ENCODE measurements around the gene RUSC2. TPM values are rescaled to one million over a fixed set of nuclear protein-coding genes. Genes with fewer than 3 reads are reported as not detected.
"Not testable (repeated sequence)": the region's sequence is repeated elsewhere in the genome, so short reads cannot be mapped to it uniquely, and the experiment has no call there.

Gene RUSC2
- total RNA-seq, 2 experiments from 2014 or later: not detected

GRCh38 chr9:35526087-35526801 lies 36.3 kb downstream of the RUSC2 start:
- TF ChIP-seq, protein P1, sequence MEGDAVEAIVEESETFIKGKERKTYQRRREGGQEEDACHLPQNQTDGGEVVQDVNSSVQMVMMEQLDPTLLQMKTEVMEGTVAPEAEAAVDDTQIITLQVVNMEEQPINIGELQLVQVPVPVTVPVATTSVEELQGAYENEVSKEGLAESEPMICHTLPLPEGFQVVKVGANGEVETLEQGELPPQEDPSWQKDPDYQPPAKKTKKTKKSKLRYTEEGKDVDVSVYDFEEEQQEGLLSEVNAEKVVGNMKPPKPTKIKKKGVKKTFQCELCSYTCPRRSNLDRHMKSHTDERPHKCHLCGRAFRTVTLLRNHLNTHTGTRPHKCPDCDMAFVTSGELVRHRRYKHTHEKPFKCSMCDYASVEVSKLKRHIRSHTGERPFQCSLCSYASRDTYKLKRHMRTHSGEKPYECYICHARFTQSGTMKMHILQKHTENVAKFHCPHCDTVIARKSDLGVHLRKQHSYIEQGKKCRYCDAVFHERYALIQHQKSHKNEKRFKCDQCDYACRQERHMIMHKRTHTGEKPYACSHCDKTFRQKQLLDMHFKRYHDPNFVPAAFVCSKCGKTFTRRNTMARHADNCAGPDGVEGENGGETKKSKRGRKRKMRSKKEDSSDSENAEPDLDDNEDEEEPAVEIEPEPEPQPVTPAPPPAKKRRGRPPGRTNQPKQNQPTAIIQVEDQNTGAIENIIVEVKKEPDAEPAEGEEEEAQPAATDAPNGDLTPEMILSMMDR (conservative IDR thresholded peaks at IDR 0.05; ENCODE audit: low read length): no peak
- TF ChIP-seq EZH2phosphoT487 (IDR thresholded peaks at IDR 0.05; ENCODE audit: borderline replicate concordance, low read depth, low read length): no peak
- Histone ChIP-seq H3K36me3 (ENCODE audit: insufficient read depth, low read length) (no peaks in the 10 kb centered on the region), H3K4me1 (ENCODE audit: insufficient read depth, low read length, poor library complexity, severe bottlenecking) (no peaks in the 10 kb centered on the region), H3K27ac (ENCODE audit: low read depth, low read length, poor library complexity, severe bottlenecking) (no peak overlapping the region), H3K9me2 (ENCODE audit: insufficient read depth, low read length) (no peaks in the 10 kb centered on the region), H2AFZ (ENCODE audit: low read length) (no peak overlapping the region), H3K4me2 (ENCODE audit: low read length) (no peak overlapping the region), H3K79me2 (ENCODE audit: insufficient read depth, low read depth, low read length) (no peaks in the 10 kb centered on the region), H3K4me3 (ENCODE audit: low read depth, low read length, poor library complexity, severe bottlenecking) (no peak overlapping the region), H4K20me1 (ENCODE audit: insufficient read depth, low read length) (no peaks in the 10 kb centered on the region), H3K9me3 (ENCODE audit: low read length) (no peaks in the 10 kb centered on the region)
- DNase-seq (ENCODE audit: low spot score): no peak
- BruUV-seq (replicated peaks): no TSS peak
- POLR2A ChIA-PET: interaction anchor here (0.6 kb wide), 1 partner anchor 477 kb away, joined by 3 read pairs; no protein-coding TSS in a partner anchor
- intact Hi-C loops (cut with micrococcal nuclease; ENCODE audit: unreplicated experiment): no loop called here
- CTCF ChIA-PET (ENCODE audit: unreplicated experiment): no interaction called here

GRCh38 chr9:35529161-35529823 lies 39.4 kb downstream of the RUSC2 start:
- no peak for DNase-seq (ENCODE audit: low spot score)
- Histone ChIP-seq H4K20me1 (ENCODE audit: insufficient read depth, low read length) (no peaks in the 10 kb centered on the region), H3K4me1 (ENCODE audit: insufficient read depth, low read length, poor library complexity, severe bottlenecking) (no peaks in the 10 kb centered on the region), H3K79me2 (ENCODE audit: insufficient read depth, low read depth, low read length) (no peaks in the 10 kb centered on the region), H2AFZ (ENCODE audit: low read length) (no peak overlapping the region), H3K9me3 (ENCODE audit: low read length) (no peaks in the 10 kb centered on the region), H3K4me2 (ENCODE audit: low read length) (no peak overlapping the region), H3K4me3 (ENCODE audit: low read depth, low read length, poor library complexity, severe bottlenecking) (no peak overlapping the region), H3K27ac (ENCODE audit: low read depth, low read length, poor library complexity, severe bottlenecking) (no peak overlapping the region), H3K9me2 (ENCODE audit: insufficient read depth, low read length) (no peaks in the 10 kb centered on the region), H3K36me3 (ENCODE audit: insufficient read depth, low read length) (no peaks in the 10 kb centered on the region)
- CTCF ChIA-PET (ENCODE audit: unreplicated experiment): no interaction called here
- intact Hi-C loops (cut with micrococcal nuclease; ENCODE audit: unreplicated experiment): no loop called here
- BruUV-seq (replicated peaks): no TSS peak
- POLR2A ChIA-PET: interaction anchor here (0.6 to 1.0 kb wide), 3 partner anchors 51 to 383 kb away, joined by 3 to 6 read pairs (median 3); no protein-coding TSS in a partner anchor
- TF ChIP-seq EZH2phosphoT487 (IDR thresholded peaks at IDR 0.05; ENCODE audit: borderline replicate concordance, low read depth, low read length): no peak
- TF ChIP-seq, protein P1 (conservative IDR thresholded peaks at IDR 0.05; ENCODE audit: low read length): no peak

GRCh38 chr9:35533398-35533797 lies 43.5 kb downstream of the RUSC2 start:
- ChIA-PET CTCF (ENCODE audit: unreplicated experiment) (no interaction called here), POLR2A (no interaction called here)
- H3K27ac ChIP-seq (ENCODE audit: low read depth, low read length, poor library complexity, severe bottlenecking): no peak overlapping the region

DNA sequence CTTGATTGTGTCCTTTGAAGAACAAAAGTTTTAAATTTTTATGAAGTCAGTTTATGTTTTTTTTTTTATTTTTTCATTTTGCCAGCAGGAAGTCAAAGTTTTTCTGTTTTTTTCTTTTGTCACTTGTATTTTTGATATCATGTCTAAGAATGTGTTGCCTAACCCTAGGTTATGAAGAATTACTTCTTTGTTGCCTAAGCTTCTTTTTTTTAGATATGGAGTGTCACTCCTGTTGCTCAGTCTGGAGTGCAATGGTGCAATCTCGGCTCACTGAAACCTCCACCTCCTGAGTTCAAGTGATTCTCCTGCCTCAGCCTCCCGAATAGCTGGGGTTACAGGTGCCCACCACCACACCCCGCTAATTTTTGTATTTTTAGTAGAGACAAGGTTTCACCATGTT lies 45.0 kb downstream of the RUSC2 start:
- H2AFZ ChIP-seq (ENCODE audit: low read length); H3K9me2 ChIP-seq (ENCODE audit: insufficient read depth, low read length); intact Hi-C loops (cut with micrococcal nuclease; ENCODE audit: unreplicated experiment); H3K36me3 ChIP-seq (ENCODE audit: insufficient read depth, low read length); H3K27ac ChIP-seq (ENCODE audit: low read depth, low read length, poor library complexity, severe bottlenecking); BruUV-seq (replicated peaks); H3K9me3 ChIP-seq (ENCODE audit: low read length); H3K4me1 ChIP-seq (ENCODE audit: insufficient read depth, low read length, poor library complexity, severe bottlenecking); H3K4me2 ChIP-seq (ENCODE audit: low read length); H4K20me1 ChIP-seq (ENCODE audit: insufficient read depth, low read length); H3K79me2 ChIP-seq (ENCODE audit: insufficient read depth, low read depth, low read length); CTCF ChIA-PET (ENCODE audit: unreplicated experiment); DNase-seq (ENCODE audit: low spot score); H3K4me3 ChIP-seq (ENCODE audit: low read depth, low read length, poor library complexity, severe bottlenecking): not testable (repeated sequence)
- POLR2A ChIA-PET: interaction anchor here (0.6 kb wide), 1 partner anchor 562 kb away, joined by 3 read pairs; no protein-coding TSS in a partner anchor

More at GRCh38 chr9:35533398-35533797, 43.5 kb downstream of the RUSC2 start:
- no peaks in the 10 kb centered on the region for H3K4me1 ChIP-seq (ENCODE audit: insufficient read depth, low read length, poor library complexity, severe bottlenecking)
- no peak overlapping the region for H2AFZ ChIP-seq (ENCODE audit: low read length)
- intact Hi-C loops (cut with micrococcal nuclease; ENCODE audit: unreplicated experiment): no loop called here
- no peak for DNase-seq (ENCODE audit: low spot score)
- H3K4me3 ChIP-seq (ENCODE audit: low read depth, low read length, poor library complexity, severe bottlenecking): no peak overlapping the region
- no peaks in the 10 kb centered on the region for H3K36me3 ChIP-seq (ENCODE audit: insufficient read depth, low read length)
- no TSS peak for BruUV-seq (replicated peaks)
- H4K20me1 ChIP-seq (ENCODE audit: insufficient read depth, low read length): no peaks in the 10 kb centered on the region
- H3K9me3 ChIP-seq (ENCODE audit: low read length): no peaks in the 10 kb centered on the region
- no peaks in the 10 kb centered on the region for H3K9me2 ChIP-seq (ENCODE audit: insufficient read depth, low read length)
- no peak overlapping the region for H3K4me2 ChIP-seq (ENCODE audit: low read length)
- TF ChIP-seq, protein P1 (conservative IDR thresholded peaks at IDR 0.05; ENCODE audit: low read length): no peak
- TF ChIP-seq EZH2phosphoT487 (IDR thresholded peaks at IDR 0.05; ENCODE audit: borderline replicate concordance, low read depth, low read length): no peak
- no peaks in the 10 kb centered on the region for H3K79me2 ChIP-seq (ENCODE audit: insufficient read depth, low read depth, low read length)

Measured in OCI-LY7 (cell line).